DND-41 (cell line): Measurements from ENCODE around the gene SNN.

Experiments used
- ATAC-seq: fragments of 200-7000 bp; cut with Tn5 transposase; 3 replicates; pipeline ENCODE4 v1.9.1; 2021; ENCODE audit warnings: low read depth; ENCODE audit not compliant: insufficient read depth
- DNase-seq: peaks from one replicate; pipeline ENCODE4 v3.0.0-alpha.2; 2020
- H2AFZ ChIP-seq: 2 replicates; pipeline ENCODE4 v1.6.0; 2012; ENCODE audit warnings: low read depth, low read length
- H3K27ac ChIP-seq: 2 replicates; pipeline ENCODE4 v1.5.1; 2012; ENCODE audit warnings: low read length, inconsistent platforms
- H3K27me3 ChIP-seq: fragments of 200-600 bp; sonication (generic); 2 replicates; pipeline ENCODE4 v1.6.0; 2012; ENCODE audit warnings: low read length, mild to moderate bottlenecking, inconsistent platforms; ENCODE audit not compliant: insufficient read depth, poor library complexity
- H3K36me3 ChIP-seq: 2 replicates; pipeline ENCODE4 v1.5.1; 2012; ENCODE audit warnings: low read length, inconsistent platforms; ENCODE audit not compliant: insufficient read depth
- H3K4me1 ChIP-seq: 2 replicates; pipeline ENCODE4 v1.5.1; 2012; ENCODE audit warnings: mild to moderate bottlenecking, low read length; ENCODE audit not compliant: insufficient read depth
- H3K4me2 ChIP-seq: 2 replicates; pipeline ENCODE4 v1.6.0; 2012; ENCODE audit warnings: mild to moderate bottlenecking, moderate library complexity, low read length, inconsistent platforms; ENCODE audit not compliant: insufficient read depth
- H3K4me3 ChIP-seq, 2 experiments: fragments of 200-600 bp in 1 of 2; shearing (Covaris generic) in 1 of 2; 2 replicates each; pipeline ENCODE4 v1.5.1; 2012 to 2016; ENCODE audit warnings: inconsistent platforms in 2 of 2, low read length in 2 of 2, mild to moderate bottlenecking in 2 of 2, low read depth in 1 of 2, moderate library complexity in 1 of 2
- H3K79me2 ChIP-seq: 2 replicates; pipeline ENCODE4 v1.6.0; 2012; ENCODE audit warnings: low read length, inconsistent platforms; ENCODE audit not compliant: insufficient read depth
- H3K9ac ChIP-seq: 2 replicates; pipeline ENCODE4 v1.6.0; 2012; ENCODE audit warnings: low read depth, mild to moderate bottlenecking, inconsistent platforms, low read length, moderate library complexity
- H3K9me3 ChIP-seq: 2 replicates; pipeline ENCODE4 v1.5.1; 2012; ENCODE audit warnings: low read length, moderate library complexity, mild to moderate bottlenecking, inconsistent platforms; ENCODE audit not compliant: insufficient read depth, severe bottlenecking
- H4K20me1 ChIP-seq: 2 replicates; pipeline ENCODE4 v1.6.0; 2012; ENCODE audit warnings: low read length; ENCODE audit not compliant: insufficient read depth
- CTCF ChIP-seq: IDR thresholded peaks from 2 replicates; pipeline ENCODE4 v1.5.1; 2012; ENCODE audit warnings: borderline replicate concordance, low read length, moderate library complexity, mild to moderate bottlenecking; ENCODE audit not compliant: poor library complexity, severe bottlenecking; ENCODE audit errors: extremely low read depth
- EZH2 ChIP-seq: IDR thresholded peaks from 3 replicates; pipeline ENCODE4 v1.6.1; 2012; ENCODE audit warnings: borderline replicate concordance, low read depth, mild to moderate bottlenecking, moderate library complexity, low read length, inconsistent platforms; ENCODE audit not compliant: severe bottlenecking

SNN gene

GRCh38 chr16:11686713-11687380 is 18.6 kb downstream of the SNN start:
- no peaks in the 10 kb centered on the region for H3K4me1 ChIP-seq
- TF ChIP-seq EZH2 (no peak), CTCF (no peak)

GRCh38 chr16:11687601-11688519 is 19.6 kb downstream of the SNN start:
- H3K79me2 ChIP-seq = no peaks in the 10 kb centered on the region
- no peak for DNase-seq
- H3K36me3 ChIP-seq = peaks cover 91% of the 10 kb centered on the region
- TF ChIP-seq EZH2 (no peak), CTCF (no peak)
- no peaks in the 10 kb centered on the region for H3K4me1 ChIP-seq
- H3K27me3 ChIP-seq = no peaks in the 10 kb centered on the region
- H4K20me1 ChIP-seq = peaks cover 3% of the 10 kb centered on the region; the same call in 1 of the 2 replicates
- no peak for ATAC-seq
- H3K9me3 ChIP-seq = no peaks in the 10 kb centered on the region
- H3K4me2 ChIP-seq = no peak overlapping the region
- no peak overlapping the region for H3K4me3 ChIP-seq
- no peak overlapping the region for H3K27ac ChIP-seq
- H3K9ac ChIP-seq = no peak overlapping the region
- H2AFZ ChIP-seq = no peak overlapping the region

More at GRCh38 chr16:11686713-11687380, 18.6 kb downstream of the SNN start:
- Histone ChIP-seq H3K4me2 (no peak overlapping the region), H3K27me3 (no peaks in the 10 kb centered on the region), H4K20me1 (peaks cover 2% of the 10 kb centered on the region; the same call in 1 of the 2 replicates), H3K27ac (no peak overlapping the region), H3K79me2 (no peaks in the 10 kb centered on the region), H3K9ac (no peak overlapping the region), H3K4me3 (no peak overlapping the region), H3K36me3 (peaks cover 91% of the 10 kb centered on the region), H2AFZ (no peak overlapping the region), H3K9me3 (no peaks in the 10 kb centered on the region)
- DNase-seq = no peak
- no peak for ATAC-seq

GRCh38 chr16:11688520-11688886 is 20.2 kb downstream of the SNN start:
- H3K79me2 ChIP-seq = no peaks in the 10 kb centered on the region
- no peaks in the 10 kb centered on the region for H3K27me3 ChIP-seq
- no peak overlapping the region for H3K4me2 ChIP-seq
- no peak overlapping the region for H3K27ac ChIP-seq
- no peak for DNase-seq
- peaks cover 89% of the 10 kb centered on the region for H3K36me3 ChIP-seq
- no peak overlapping the region for H2AFZ ChIP-seq
- no peak for ATAC-seq
- TF ChIP-seq EZH2 = no peak
- no peak for TF ChIP-seq CTCF
- no peak overlapping the region for H3K9ac ChIP-seq
- no peaks in the 10 kb centered on the region for H3K4me1 ChIP-seq
- H4K20me1 ChIP-seq = 0 out of 2 replicates have a peak, but pooled peaks cover 3% of the 10 kb centered on the region
- H3K4me3 ChIP-seq = no peak overlapping the region
- no peaks in the 10 kb centered on the region for H3K9me3 ChIP-seq
